HG02588 (cell line): Measurements from ENCODE around the gene CCIN.
A peak's percentile ranks its signal among the peaks of the same experiment; 100 is the strongest.
"Not testable (repeated sequence)": the region's sequence is repeated elsewhere in the genome, so short reads cannot be mapped to it uniquely, and the experiment has no call there.

Source experiments
- ATAC-seq: cut with Tn5 transposase; IDR thresholded peaks from one replicate; pipeline ENCODE4 v1.9.1; 2021; ENCODE audit warnings: mild to moderate bottlenecking, moderate library complexity; ENCODE audit not compliant: unreplicated experiment

Gene CCIN

DNA sequence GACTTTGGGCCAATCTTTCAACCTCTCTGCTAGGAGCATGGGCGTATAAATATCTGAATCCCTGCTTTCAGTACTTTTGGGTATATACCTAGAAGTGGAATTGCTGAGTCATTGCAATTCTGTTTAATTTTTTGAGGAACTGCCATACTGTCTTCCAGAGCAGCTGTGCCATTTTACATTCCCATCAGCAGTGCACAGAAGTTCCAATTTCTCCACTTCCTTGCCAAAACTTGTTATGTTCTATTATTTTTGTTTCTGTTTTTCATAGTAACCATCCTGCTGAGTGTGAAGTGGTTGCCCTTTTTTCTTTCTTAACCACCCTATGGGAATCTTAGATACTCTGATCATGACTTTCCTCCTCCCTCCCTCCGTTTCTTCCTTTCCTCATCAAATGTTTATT is 11.1 kb upstream of the CCIN start:
- no peak for ATAC-seq

DNA sequence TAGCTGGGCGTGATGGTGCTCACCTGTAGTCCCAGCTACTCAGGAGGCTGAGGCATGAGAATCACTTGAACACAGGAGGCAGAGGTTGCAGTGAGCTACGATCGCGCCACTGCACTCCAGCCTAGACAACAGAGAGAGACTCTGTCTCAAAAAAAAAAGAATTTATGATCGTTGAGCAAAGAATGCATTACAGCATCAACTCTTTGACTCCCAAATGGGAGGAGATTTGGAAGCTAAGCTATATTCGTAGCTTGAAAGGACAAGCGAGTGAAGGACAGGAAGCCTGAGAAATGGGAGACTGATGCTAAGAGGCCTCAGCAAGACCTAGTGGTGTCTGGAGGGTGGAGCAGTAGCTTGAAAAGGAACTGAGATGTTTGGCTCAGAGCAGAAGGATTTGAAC is 10.3 kb upstream of the CCIN start:
- ATAC-seq, result no peak

DNA sequence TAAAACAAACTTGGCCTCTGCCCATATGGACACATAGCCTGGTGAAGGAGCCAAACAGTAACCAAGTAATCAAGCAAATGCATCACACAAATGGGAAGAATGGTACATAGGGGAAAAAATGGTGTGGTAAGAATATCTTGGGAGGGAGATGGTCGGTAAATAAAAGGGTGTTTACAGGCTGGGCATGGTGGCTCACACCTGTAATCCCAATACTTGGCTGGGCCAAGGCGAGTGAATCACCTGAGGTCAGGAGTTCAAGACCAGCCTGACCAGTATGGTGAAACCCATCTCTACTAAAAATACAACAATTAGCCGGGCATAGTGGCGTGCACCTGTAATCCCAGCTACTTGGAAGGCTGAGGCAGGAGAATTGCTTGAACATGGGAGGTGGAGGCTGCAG is 9.7 kb upstream of the CCIN start:
- ATAC-seq, result not testable (repeated sequence)

- not testable (repeated sequence) for ATAC-seq
These were observed 9.1 kb upstream of the CCIN start for GRCh38 chr9:36160126-36160525.

- ATAC-seq, result no peak
These were observed 8.0 kb upstream of the CCIN start for GRCh38 chr9:36161187-36161586.

DNA sequence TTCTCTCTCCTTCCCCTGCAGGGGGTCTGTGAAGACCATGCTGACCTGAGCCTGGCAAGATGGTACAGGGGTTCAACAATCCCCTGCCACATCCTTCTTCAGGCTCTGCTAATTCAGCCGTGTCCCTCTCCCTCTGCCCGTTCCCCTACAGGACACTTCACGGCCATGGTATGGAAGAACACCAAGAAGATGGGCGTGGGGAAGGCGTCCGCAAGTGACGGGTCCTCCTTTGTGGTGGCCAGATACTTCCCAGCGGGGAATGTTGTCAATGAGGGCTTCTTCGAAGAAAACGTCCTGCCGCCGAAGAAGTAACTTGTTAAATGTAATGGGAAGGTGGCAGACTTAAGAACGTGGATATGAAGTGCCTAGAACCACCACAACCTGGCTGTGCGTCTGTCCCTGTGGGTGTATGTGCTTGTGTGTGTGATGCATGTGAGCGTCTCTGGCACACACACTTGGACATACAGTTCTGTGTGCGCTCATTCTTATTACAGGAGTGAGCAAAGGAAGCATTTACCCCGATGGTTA is 6.9 kb upstream of the CCIN start:
- ATAC-seq, result no peak

GRCh38 chr9:36163049-36163785 is 6.0 kb upstream of the CCIN start:
- ATAC-seq, result no peak

GRCh38 chr9:36163786-36164170 is 5.4 kb upstream of the CCIN start:
- ATAC-seq, result no peak

- ATAC-seq, result no peak
These were observed 4.8 kb upstream of the CCIN start for GRCh38 chr9:36164372-36164771.

GRCh38 chr9:36164989-36165388 is 4.2 kb upstream of the CCIN start:
- ATAC-seq, result no peak

DNA sequence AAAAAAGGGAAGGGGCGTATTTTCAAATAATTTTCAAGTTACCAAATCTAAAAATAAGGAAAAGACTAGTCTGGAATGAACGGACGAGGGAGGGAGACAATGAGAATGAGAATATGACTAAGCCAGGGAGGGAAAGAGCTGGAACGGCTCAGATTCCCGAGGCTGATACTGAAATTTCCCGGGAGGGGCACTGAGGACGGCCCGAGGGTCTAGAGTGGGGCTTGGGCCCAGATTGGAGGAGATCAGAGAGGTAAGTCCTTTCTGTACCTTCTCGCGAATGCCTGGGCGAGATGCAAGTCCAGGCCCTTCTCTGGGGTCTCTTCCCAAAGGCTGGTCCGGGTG is 3.4 kb upstream of the CCIN start:
- no peak for ATAC-seq

DNA sequence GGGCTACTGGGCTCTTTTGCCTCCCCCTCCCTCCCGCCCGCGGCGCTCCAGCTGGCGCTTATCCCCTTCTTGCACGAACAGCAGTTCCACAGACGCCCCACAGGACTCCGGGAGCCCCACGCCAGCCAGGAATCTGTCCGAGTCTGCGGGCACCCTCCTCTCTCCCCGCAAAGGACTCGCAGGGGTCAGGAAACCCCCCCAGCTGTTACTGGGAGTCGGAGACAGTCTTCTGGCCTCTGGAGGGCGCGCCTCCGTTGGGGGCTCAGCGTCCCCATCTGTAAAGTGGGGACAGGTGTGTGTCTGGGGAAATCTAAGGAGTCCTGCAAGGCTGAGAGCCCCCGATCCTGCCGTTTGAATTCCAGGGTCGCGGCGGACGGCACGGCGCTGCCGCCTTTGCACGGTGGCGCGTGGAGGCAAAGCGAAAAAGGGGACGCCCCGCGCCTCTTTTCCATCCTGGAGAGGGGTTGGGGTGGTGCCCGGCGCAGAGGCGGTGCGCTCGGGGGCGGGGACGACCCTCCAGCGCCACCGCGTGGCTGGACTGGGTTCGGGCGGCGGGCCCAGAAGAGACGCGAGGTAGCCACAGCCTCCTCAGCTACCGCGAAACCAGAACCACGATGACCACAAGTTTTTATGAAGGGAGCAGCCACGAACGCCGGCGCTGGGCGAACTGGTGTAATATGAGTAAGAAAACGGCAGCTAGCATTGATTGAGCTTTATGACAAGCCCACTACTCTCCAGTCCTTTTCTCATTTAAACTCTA is 2.8 kb upstream of the CCIN start:
- peak; percentile 83 for ATAC-seq

DNA sequence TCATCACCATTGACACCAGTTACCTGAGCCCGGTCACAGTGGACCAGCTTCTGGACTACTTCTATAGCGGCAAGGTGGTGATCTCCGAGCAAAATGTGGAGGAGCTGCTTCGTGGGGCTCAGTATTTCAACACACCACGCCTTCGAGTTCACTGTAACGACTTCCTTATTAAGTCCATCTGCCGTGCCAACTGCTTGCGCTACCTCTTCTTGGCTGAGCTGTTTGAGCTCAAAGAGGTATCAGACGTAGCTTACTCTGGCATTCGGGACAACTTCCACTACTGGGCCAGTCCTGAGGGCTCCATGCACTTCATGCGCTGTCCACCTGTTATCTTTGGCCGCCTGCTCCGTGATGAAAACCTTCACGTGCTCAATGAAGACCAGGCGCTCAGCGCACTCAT is 520 bp downstream of the CCIN start:
- ATAC-seq, result no peak

DNA sequence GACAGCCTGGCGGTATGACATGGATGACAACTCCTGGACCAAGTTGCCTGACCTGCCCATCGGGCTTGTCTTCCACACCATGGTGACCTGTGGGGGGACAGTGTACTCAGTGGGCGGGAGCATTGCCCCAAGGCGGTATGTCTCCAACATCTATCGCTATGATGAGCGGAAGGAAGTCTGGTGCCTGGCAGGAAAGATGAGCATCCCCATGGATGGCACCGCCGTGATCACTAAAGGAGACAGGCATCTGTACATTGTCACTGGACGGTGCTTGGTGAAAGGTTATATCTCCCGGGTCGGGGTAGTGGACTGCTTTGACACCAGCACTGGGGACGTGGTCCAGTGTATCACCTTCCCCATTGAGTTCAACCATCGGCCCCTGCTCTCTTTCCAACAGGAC is 1.3 kb downstream of the CCIN start:
- ATAC-seq, result no peak

GRCh38 chr9:36173861-36174260 is 4.7 kb downstream of the CCIN start:
- no peak for ATAC-seq

- no peak for ATAC-seq
These were observed 5.1 kb downstream of the CCIN start for GRCh38 chr9:36174271-36174670.

DNA sequence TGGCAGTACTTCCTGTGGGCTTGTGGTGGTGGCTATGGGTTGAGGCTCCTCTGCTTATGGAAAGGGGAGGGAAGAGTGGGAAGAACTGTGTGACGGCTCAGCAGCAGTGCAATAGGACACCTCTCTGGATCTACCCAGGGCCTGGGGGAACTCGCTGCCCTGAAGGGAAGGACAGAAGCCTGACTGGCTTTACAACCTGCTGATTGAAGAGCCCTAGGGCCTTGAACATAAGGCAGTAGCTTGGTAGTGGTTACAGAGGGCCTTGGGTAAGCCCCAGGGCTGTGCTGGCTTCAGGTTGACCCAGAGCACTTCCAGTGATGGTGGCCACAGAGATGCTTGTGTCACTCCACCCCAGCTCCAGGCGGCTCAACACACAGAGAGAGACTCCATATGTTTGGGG is 5.5 kb downstream of the CCIN start:
- ATAC-seq, result no peak

DNA sequence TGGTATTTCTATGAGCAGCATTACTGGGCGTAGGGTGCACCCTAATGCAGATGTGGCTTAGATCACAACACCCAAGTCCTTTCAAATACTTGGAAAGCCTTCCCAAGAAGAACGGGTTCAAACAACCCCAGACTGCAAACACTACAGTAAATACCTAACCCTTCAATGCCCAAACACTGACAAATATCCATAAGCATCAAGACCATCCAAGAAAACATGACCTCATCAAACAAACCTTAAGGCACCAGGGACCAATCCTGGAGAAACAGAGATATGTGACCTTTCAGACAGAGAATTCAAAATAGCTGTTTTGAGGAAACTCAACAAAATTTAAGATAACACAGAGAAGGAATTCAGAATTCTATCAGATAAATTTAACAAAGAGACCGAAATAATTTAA is 6.0 kb downstream of the CCIN start:
- ATAC-seq, result not testable (repeated sequence)

DNA sequence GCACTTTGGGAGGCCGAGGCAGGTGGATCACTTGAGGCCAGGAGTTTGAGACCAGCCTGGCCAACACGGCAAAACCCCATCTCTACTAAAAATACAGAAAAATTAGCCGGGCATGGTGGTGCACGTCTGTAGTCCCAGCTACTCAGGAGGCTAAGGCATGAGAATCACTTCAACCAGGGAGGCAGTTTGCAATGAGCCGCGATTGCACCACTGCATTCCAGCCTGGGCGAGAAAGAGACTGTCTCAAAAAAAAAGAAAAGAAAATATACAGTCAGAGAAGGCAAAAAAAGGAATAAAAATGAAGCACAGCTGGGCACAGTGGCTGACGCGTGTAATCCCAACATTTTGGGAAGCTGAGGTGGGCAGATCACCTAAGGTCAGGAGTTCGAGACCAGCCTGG is 7.3 kb downstream of the CCIN start:
- not testable (repeated sequence) for ATAC-seq

GRCh38 chr9:36177571-36177970 is 8.4 kb downstream of the CCIN start:
- ATAC-seq, result no peak

DNA sequence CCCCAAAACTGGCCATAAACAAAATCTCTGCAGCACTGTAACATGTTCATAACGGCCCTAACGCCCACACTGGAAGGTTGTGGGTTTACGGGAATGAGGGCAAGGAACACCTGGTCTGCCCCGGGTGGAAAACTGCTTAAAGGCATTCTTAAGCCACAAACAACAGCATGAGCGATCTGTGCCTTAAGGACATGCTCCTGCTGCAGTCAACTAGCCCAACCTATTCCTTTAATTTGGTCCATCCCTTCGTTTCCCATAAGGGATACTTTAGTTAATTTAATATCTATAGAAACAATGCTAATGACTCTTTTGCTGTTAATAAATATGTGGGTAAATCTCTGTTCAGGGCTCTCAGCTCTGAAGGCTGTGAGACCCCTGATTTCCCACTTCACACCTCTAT is 11.1 kb downstream of the CCIN start:
- ATAC-seq, result not testable (repeated sequence)

- no peak for ATAC-seq
These were observed 18.2 kb downstream of the CCIN start for GRCh38 chr9:36187414-36187813.
